ENCODE measurements around the gene BDNF.

- TF ChIP-seq CTCF (optimal IDR thresholded peaks at IDR 0.05 in 1 of 3, IDR thresholded peaks at IDR 0.05 in 1 of 3, conservative IDR thresholded peaks at IDR 0.05 in 1 of 3; ENCODE audit: extremely low read depth in 1 of 3, insufficient read depth in 2 of 3, low read length in 3 of 3) (no peak), EZH2 (IDR thresholded peaks at IDR 0.05; ENCODE audit: low read length) (no peak)
Observed at GRCh38 chr11:27656806-27657483, 43.3 kb downstream of the BDNF start.
